Measurements from ENCODE around the gene MPST. TPM values are rescaled to one million over a fixed set of nuclear protein-coding genes. Genes with fewer than 3 reads are reported as not detected.
A peak's percentile ranks its signal among the peaks of the same experiment; 100 is the strongest.

MPST gene
- polyA plus RNA-seq (2012; ENCODE audit: low read depth, missing spikeins): 15.9 TPM

DNA sequence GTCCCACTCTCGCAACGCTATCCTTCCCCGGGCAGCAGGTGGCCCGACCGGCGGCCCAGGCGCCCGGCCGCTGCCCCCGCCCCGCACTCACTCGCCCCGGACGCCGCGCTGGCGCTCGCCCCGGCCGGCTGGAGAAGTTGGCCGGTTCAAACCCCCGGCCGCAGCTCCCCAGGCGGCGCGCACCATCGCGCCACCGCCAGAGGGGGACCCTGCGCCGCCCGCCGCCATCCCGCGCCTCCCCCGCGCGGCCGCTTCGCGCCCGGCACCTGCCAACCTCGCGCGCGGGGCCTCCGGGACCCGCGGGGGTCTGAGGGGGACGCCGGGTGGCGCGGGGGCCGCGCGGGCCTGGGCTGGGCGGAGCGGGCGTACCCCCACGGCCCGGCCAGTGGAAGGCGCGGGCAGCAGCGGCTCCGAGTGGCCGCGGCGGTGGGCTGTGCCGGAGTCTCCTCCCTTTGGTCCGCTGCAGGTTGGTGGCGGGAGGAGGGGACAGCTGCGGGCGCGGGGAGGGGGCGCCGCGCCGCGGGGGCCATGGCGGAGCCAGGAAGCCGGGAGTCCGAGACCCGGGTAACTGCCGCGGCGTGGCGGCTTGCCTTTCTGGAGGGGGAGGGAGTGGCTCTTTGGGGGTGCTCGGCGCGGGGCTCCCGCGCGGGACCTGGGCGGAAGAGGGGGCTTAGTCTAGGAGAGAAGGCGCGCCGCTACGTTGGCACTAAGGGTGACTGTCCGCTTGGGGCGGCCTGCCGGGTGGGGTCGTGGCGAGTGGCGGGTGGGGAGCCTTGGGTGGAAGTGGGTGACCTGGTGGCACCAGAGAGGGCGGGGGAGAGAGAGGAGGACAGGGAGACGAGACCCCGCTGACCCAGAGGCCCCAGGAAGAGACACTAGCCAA is at the start of gene MPST, which contains the start of gene TST:
MPST (plus strand) TSS at position 434 of the 883 bp plus-strand sequence; CDS start at position 529, 95 bp downstream.
TST (minus strand) TSS at position 139 of the 883 bp plus-strand sequence. CDS start 715 bp downstream, outside the sequence.
- peak; percentile 80 for DNase-seq (ENCODE audit: insufficient read length, low spot score)
- no peak for TF ChIP-seq PAX5 (IDR thresholded peaks at IDR 0.05; ENCODE audit: insufficient read depth, low read length, severe bottlenecking)
- TF ChIP-seq TAF1 (IDR thresholded peaks at IDR 0.05; ENCODE audit: low read depth, low read length): no peak
- no peak for TF ChIP-seq POU2F2 (IDR thresholded peaks at IDR 0.05; ENCODE audit: low read depth, low read length)
- TF ChIP-seq POLR2AphosphoS5 (IDR thresholded peaks at IDR 0.05; ENCODE audit: low read depth, low read length): no peak
- TF ChIP-seq SPI1 (IDR thresholded peaks at IDR 0.05; ENCODE audit: low read depth, low read length): no peak
- no peak for TF ChIP-seq POLR2A (IDR thresholded peaks at IDR 0.05; ENCODE audit: low read depth, low read length)
- no peak for FAIRE-seq

DNA sequence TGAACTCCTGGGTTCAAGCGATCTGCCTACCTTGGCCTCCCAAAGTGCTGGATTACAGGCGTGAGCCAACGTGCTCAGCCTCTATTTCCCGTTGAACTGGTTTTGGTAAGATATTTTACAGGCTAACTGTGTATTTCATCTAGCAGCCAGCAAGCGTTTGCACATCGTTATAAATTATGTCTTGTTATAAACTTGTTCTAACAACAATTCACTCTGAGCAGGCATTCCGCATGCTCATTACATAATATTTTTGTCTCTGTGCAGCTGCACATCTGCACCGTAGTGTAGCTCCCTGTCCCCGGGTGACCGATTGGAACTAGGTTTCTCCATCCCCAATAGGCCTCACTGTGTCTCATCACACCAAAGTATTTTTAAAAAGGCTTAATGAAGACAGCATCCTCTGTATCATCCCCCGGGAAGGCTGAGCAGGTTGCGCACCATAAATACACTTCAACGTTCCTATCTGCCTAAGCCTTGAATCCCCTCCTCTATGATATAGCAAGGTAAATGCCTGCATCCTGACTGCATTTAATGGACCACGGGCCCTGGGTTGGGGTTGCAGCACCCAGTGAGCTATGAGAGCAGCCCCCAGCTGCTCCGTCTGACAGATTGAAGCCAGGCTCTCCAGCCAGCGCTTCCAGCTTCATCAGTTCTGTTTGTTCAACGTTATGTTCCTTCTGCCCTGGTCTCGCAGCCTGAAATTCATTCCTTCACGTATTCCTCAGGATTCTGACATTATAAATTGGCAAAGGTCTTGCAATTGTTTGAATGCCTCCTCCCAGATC is 48.0 kb upstream of the MPST start:
- TF ChIP-seq POLR2AphosphoS5 (IDR thresholded peaks at IDR 0.05; ENCODE audit: low read depth, low read length): no peak
- no peak for TF ChIP-seq POU2F2 (IDR thresholded peaks at IDR 0.05; ENCODE audit: low read depth, low read length)
- no peak for TF ChIP-seq SPI1 (IDR thresholded peaks at IDR 0.05; ENCODE audit: low read depth, low read length)
- no peak for TF ChIP-seq POLR2A (IDR thresholded peaks at IDR 0.05; ENCODE audit: low read depth, low read length)
- no peak for TF ChIP-seq TAF1 (IDR thresholded peaks at IDR 0.05; ENCODE audit: low read depth, low read length)
- no peak for TF ChIP-seq PAX5 (IDR thresholded peaks at IDR 0.05; ENCODE audit: insufficient read depth, low read length, severe bottlenecking)
- FAIRE-seq (no peak), DNase-seq (ENCODE audit: insufficient read length, low spot score) (no peak)

DNA sequence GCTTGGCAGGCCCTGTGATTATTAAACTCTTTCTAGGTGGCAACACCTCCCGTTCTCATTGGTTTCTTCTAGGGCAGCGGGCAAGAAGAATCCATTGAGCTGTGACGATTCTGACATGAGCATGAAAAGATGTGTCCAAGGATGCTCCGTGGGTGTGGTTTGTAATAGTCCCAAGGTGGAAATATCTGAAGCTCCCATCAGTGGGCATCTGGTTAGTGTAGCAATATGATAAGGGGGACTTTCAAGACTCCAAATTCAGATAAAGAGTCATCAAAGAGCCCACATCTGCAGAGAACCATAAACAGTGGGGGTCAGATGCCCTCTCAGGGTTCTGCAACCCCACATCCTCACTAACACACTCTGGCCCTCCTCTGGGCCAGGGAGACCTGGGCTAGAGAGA is 42.9 kb upstream of the MPST start:
- FAIRE-seq: no peak
- no peak for DNase-seq (ENCODE audit: insufficient read length, low spot score)
- no peak for TF ChIP-seq POU2F2 (IDR thresholded peaks at IDR 0.05; ENCODE audit: low read depth, low read length)
- no peak for TF ChIP-seq TAF1 (IDR thresholded peaks at IDR 0.05; ENCODE audit: low read depth, low read length)
- no peak for TF ChIP-seq SPI1 (IDR thresholded peaks at IDR 0.05; ENCODE audit: low read depth, low read length)
- no peak for TF ChIP-seq PAX5 (IDR thresholded peaks at IDR 0.05; ENCODE audit: insufficient read depth, low read length, severe bottlenecking)

- peak; percentile 94 for FAIRE-seq
- peak; percentile 62 for DNase-seq (ENCODE audit: insufficient read length, low spot score)
- TF ChIP-seq POU2F2 (IDR thresholded peaks at IDR 0.05; ENCODE audit: low read depth, low read length): peak; percentile 31; the same call in 1 of the 2 replicates
- TF ChIP-seq POLR2A (IDR thresholded peaks at IDR 0.05; ENCODE audit: low read depth, low read length): no peak
These were observed 42.1 kb upstream of the MPST start for GRCh38 chr22:36977401-36977861.

DNA sequence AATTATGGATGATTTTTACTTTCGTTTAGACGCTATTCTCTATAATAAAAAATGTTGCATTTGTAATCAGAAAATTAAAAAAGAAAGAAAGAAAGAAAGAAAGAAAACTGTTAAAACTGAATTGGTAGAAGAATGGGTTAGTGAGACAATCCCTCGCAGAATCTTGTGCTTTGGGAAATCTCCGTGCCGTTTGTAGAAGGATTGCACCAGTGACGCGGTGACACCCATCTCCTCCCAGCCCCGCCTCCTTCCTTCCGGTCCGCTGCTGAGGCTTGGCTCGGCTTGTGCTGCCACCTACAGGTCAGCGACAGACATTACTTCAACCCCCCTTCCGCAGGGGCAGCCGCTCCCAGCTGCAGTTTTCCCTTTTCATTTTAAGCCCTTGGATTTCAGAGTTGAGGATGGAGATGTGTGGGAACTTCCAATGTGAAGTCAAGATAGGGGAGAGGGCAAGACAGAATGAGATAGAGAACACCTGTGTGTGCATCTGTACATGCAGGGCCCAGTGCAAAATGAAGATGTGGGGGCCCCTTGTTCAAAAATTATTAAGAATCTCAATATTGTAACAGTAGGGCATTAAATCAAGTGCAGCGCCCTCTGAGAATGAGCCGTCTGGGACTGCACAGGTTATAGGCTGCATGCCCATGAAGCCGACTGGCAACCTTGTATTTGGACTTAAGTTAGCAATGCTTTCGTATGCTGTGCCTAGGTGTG is 41.4 kb upstream of the MPST start:
- TF ChIP-seq POU2F2 (IDR thresholded peaks at IDR 0.05; ENCODE audit: low read depth, low read length) (no peak), TAF1 (IDR thresholded peaks at IDR 0.05; ENCODE audit: low read depth, low read length) (no peak), POLR2AphosphoS5 (IDR thresholded peaks at IDR 0.05; ENCODE audit: low read depth, low read length) (no peak), SPI1 (IDR thresholded peaks at IDR 0.05; ENCODE audit: low read depth, low read length) (no peak), PAX5 (IDR thresholded peaks at IDR 0.05; ENCODE audit: insufficient read depth, low read length, severe bottlenecking) (no peak), POLR2A (IDR thresholded peaks at IDR 0.05; ENCODE audit: low read depth, low read length) (no peak)
- DNase-seq (ENCODE audit: insufficient read length, low spot score): peak; percentile 91
- FAIRE-seq: peak; percentile 100

GRCh38 chr22:36979016-36979910 is 40.3 kb upstream of the MPST start:
- DNase-seq (ENCODE audit: insufficient read length, low spot score) (no peak), FAIRE-seq (no peak)
- TF ChIP-seq POLR2AphosphoS5 (IDR thresholded peaks at IDR 0.05; ENCODE audit: low read depth, low read length) (no peak), PAX5 (IDR thresholded peaks at IDR 0.05; ENCODE audit: insufficient read depth, low read length, severe bottlenecking) (no peak), SPI1 (IDR thresholded peaks at IDR 0.05; ENCODE audit: low read depth, low read length) (no peak), POU2F2 (IDR thresholded peaks at IDR 0.05; ENCODE audit: low read depth, low read length) (no peak), TAF1 (IDR thresholded peaks at IDR 0.05; ENCODE audit: low read depth, low read length) (no peak), POLR2A (IDR thresholded peaks at IDR 0.05; ENCODE audit: low read depth, low read length) (no peak)

DNA sequence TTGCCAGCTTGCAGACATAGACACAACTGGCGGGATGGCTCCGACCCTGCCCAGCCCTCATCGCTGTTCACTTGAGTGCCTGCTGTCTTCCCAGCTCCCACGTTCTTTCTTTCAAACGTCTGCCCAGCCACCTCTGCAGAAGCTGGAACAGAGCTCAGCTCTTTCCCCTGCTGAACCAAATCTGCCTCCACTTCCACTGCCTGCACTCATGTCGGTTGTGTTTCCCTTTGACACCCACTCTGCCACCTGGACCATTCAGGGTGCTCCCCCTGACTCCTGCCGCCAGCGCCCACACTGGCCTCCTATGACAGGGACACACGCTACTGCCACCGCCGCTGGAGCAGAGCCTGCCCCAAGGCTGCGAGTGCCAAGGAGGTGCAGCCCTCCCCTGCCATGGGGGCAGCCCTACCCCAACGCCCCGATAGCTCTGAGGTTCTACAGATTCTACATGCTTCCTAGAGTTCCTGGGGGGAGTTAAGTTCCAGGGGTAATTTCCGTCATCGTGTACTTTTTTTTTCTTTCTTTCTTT is 38.2 kb upstream of the MPST start:
- no peak for TF ChIP-seq POU2F2 (IDR thresholded peaks at IDR 0.05; ENCODE audit: low read depth, low read length)
- no peak for TF ChIP-seq POLR2AphosphoS5 (IDR thresholded peaks at IDR 0.05; ENCODE audit: low read depth, low read length)
- TF ChIP-seq PAX5 (IDR thresholded peaks at IDR 0.05; ENCODE audit: insufficient read depth, low read length, severe bottlenecking): no peak
- TF ChIP-seq SPI1 (IDR thresholded peaks at IDR 0.05; ENCODE audit: low read depth, low read length): no peak
- TF ChIP-seq POLR2A (IDR thresholded peaks at IDR 0.05; ENCODE audit: low read depth, low read length): no peak
- no peak for TF ChIP-seq TAF1 (IDR thresholded peaks at IDR 0.05; ENCODE audit: low read depth, low read length)

GRCh38 chr22:36982136-36982535 is 37.4 kb upstream of the MPST start:
- TF ChIP-seq POU2F2 (IDR thresholded peaks at IDR 0.05; ENCODE audit: low read depth, low read length): no peak
- TF ChIP-seq SPI1 (IDR thresholded peaks at IDR 0.05; ENCODE audit: low read depth, low read length): no peak
- TF ChIP-seq TAF1 (IDR thresholded peaks at IDR 0.05; ENCODE audit: low read depth, low read length): no peak
- TF ChIP-seq POLR2A (IDR thresholded peaks at IDR 0.05; ENCODE audit: low read depth, low read length): no peak
- no peak for TF ChIP-seq PAX5 (IDR thresholded peaks at IDR 0.05; ENCODE audit: insufficient read depth, low read length, severe bottlenecking)
- no peak for TF ChIP-seq POLR2AphosphoS5 (IDR thresholded peaks at IDR 0.05; ENCODE audit: low read depth, low read length)
- FAIRE-seq (no peak), DNase-seq (ENCODE audit: insufficient read length, low spot score) (no peak)

More for the DNA sequence above, 38.2 kb upstream of the MPST start:
- no peak for DNase-seq (ENCODE audit: insufficient read length, low spot score)
- no peak for FAIRE-seq

Measured in GM12891 (cell line).